GM10266 (cell line): ENCODE data around the gene THOC1.

ENCODE experiments used
- DNase-seq: peaks from one replicate; pipeline ENCODE4 v3.0.0; 2012; ENCODE audit errors: extremely low spot score
- CTCF ChIP-seq: IDR thresholded peaks from 2 replicates; pipeline ENCODE4 v1.5.1; 2012; ENCODE audit warnings: mild to moderate bottlenecking, low read depth; ENCODE audit not compliant: control insufficient read depth, insufficient read depth; ENCODE audit errors: missing control alignments

Gene THOC1

GRCh38 chr18:240175-240574 is 27.7 kb downstream of the THOC1 start:
- no peak for DNase-seq
- TF ChIP-seq CTCF, result no peak

GRCh38 chr18:231563-231962 is 36.3 kb downstream of the THOC1 start:
- TF ChIP-seq CTCF, result no peak
- DNase-seq, result no peak

GRCh38 chr18:228586-228985 is 39.3 kb downstream of the THOC1 start:
- DNase-seq, result no peak
- TF ChIP-seq CTCF, result no peak

- TF ChIP-seq CTCF, result no peak
- no peak for DNase-seq
Observed at GRCh38 chr18:227902-228301, 39.9 kb downstream of the THOC1 start.

GRCh38 chr18:227374-227773 is 40.5 kb downstream of the THOC1 start:
- DNase-seq, result no peak
- TF ChIP-seq CTCF, result no peak

- DNase-seq, result no peak
- no peak for TF ChIP-seq CTCF
Observed at GRCh38 chr18:225745-226144, 42.1 kb downstream of the THOC1 start.

- TF ChIP-seq CTCF, result no peak
- no peak for DNase-seq
Observed at GRCh38 chr18:220708-221107, 47.1 kb downstream of the THOC1 start.
